Measurements from ENCODE around the gene MDP1. TPM values are rescaled to one million over a fixed set of nuclear protein-coding genes. Genes with fewer than 3 reads are reported as not detected.

Gene MDP1
- polyA plus RNA-seq, 1 donor (not counting 4 experiments of a cell fraction or from before 2014, with no cell fraction given) = 7.3 TPM

DNA sequence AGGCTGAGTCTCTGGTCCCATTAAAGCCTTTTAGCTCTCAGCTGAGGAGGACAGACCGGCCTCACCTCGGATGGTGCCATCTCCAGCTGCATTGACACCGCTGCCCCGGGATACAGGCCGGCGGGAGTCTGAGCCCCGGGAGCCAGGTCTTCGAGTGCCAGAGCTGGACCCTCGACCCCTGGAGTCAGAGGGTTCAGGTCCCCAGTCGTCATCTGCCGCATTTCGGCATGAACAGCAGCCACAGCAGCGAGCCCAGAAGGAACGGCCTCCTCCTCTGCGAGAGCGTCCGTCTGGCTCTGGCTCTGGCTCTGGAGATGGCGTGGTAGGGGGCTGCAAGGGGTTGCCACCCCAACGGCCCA is 46.1 kb upstream of the MDP1 start:
- no peak for TF ChIP-seq EZH2 (IDR thresholded peaks at IDR 0.05; ENCODE audit: low read length)
- TF ChIP-seq, protein P1, sequence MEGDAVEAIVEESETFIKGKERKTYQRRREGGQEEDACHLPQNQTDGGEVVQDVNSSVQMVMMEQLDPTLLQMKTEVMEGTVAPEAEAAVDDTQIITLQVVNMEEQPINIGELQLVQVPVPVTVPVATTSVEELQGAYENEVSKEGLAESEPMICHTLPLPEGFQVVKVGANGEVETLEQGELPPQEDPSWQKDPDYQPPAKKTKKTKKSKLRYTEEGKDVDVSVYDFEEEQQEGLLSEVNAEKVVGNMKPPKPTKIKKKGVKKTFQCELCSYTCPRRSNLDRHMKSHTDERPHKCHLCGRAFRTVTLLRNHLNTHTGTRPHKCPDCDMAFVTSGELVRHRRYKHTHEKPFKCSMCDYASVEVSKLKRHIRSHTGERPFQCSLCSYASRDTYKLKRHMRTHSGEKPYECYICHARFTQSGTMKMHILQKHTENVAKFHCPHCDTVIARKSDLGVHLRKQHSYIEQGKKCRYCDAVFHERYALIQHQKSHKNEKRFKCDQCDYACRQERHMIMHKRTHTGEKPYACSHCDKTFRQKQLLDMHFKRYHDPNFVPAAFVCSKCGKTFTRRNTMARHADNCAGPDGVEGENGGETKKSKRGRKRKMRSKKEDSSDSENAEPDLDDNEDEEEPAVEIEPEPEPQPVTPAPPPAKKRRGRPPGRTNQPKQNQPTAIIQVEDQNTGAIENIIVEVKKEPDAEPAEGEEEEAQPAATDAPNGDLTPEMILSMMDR (optimal IDR thresholded peaks at IDR 0.05 in 1 of 3, IDR thresholded peaks at IDR 0.05 in 1 of 3, conservative IDR thresholded peaks at IDR 0.05 in 1 of 3; ENCODE audit: extremely low read depth in 1 of 3, insufficient read depth in 2 of 3, low read length in 3 of 3) = no peak
- H3K79me2 ChIP-seq (ENCODE audit: control insufficient read depth, insufficient read depth, low read length) = no peaks in the 10 kb centered on the region
- H3K9me1 ChIP-seq (ENCODE audit: control insufficient read depth, extremely low read depth, insufficient read depth, low read length) = no peaks in the 10 kb centered on the region
- FAIRE-seq (no peak), DNase-seq (ENCODE audit: low read depth, low spot score) (no peak)
- H3K4me3 ChIP-seq (ENCODE audit: control insufficient read depth in 2 of 3, extremely low read depth in 1 of 3, insufficient read depth in 2 of 3, low read depth in 1 of 3, low read length in 3 of 3) = no peak overlapping the region
- H4K20me1 ChIP-seq (ENCODE audit: control insufficient read depth, extremely low read depth, insufficient read depth, low read length) = no peaks in the 10 kb centered on the region
- no peaks in the 10 kb centered on the region for H3K27me3 ChIP-seq (ENCODE audit: control insufficient read depth, extremely low read depth, insufficient read depth, low read length)
- H3K9ac ChIP-seq (ENCODE audit: control insufficient read depth, extremely low read depth, insufficient read depth, low read length) = no peak overlapping the region
- dilution Hi-C loops (cut with MboI; ENCODE audit: extremely low pct_ligation_motif_present, low sequenced_read_pairs) = no loop called here
- no peaks in the 10 kb centered on the region for H3K9me3 ChIP-seq (ENCODE audit: control insufficient read depth, low read depth, low read length)
- peaks cover 10 to 12% of the 10 kb centered on the region in 2 experiments for H3K36me3 ChIP-seq (ENCODE audit: control insufficient read depth in 2 of 2, extremely low read depth in 1 of 2, insufficient read depth in 2 of 2, low read length in 2 of 2)
- H3K27ac ChIP-seq (ENCODE audit: control insufficient read depth, insufficient read depth, low read length) = no peak overlapping the region
- no peak overlapping the region for H3K4me2 ChIP-seq (ENCODE audit: control insufficient read depth, extremely low read depth, insufficient read depth, low read depth, low read length)
- H3K4me1 ChIP-seq (ENCODE audit: control insufficient read depth, extremely low read depth, insufficient read depth, low read length) = peaks cover 33% of the 10 kb centered on the region
- H2AFZ ChIP-seq (ENCODE audit: control insufficient read depth, low read length) = no peak overlapping the region

DNA sequence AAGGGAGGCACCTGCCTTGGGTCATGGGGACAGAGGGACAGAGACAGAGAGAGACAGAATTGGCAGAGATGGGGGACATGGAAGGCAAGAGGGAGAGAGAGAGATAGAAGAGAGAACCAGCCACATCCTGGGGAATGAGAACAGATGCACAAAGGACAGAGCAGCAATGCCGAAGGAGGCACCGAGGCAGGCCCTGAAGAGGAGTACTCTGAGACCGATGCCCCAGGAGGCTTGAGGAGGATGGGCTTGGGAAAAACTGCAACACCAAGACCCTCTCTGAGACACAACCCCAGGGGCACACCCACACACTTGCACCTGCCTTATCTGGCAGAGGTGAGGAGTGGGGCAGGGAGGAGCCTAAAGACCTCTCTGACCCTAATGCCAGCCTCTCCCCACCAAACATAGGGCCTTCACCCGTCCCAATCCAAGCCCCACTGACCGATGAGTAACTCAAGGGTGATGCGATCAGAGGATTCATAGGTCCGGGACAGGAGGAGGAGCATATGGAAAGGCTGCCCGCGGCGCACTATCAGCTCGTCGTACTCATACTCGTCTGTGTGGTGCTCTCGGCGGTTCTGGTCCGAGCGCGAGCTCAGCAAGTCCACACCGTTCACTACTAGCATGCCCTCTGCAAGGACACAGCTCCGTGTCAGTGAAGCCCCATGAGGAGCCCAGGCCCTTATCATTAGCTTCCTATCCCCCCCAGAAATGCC is 45.5 kb upstream of the MDP1 start:
- H3K27ac ChIP-seq (ENCODE audit: control insufficient read depth, insufficient read depth, low read length) = no peak overlapping the region
- H3K79me2 ChIP-seq (ENCODE audit: control insufficient read depth, insufficient read depth, low read length) = no peaks in the 10 kb centered on the region
- H2AFZ ChIP-seq (ENCODE audit: control insufficient read depth, low read length) = no peak overlapping the region
- no peak overlapping the region for H3K4me2 ChIP-seq (ENCODE audit: control insufficient read depth, extremely low read depth, insufficient read depth, low read depth, low read length)
- dilution Hi-C loops (cut with MboI; ENCODE audit: extremely low pct_ligation_motif_present, low sequenced_read_pairs) = no loop called here
- FAIRE-seq = no peak
- no peak for DNase-seq (ENCODE audit: low read depth, low spot score)
- peaks cover 5 to 11% of the 10 kb centered on the region in 2 experiments for H3K36me3 ChIP-seq (ENCODE audit: control insufficient read depth in 2 of 2, extremely low read depth in 1 of 2, insufficient read depth in 2 of 2, low read length in 2 of 2)
- TF ChIP-seq, protein P1 (optimal IDR thresholded peaks at IDR 0.05 in 1 of 3, IDR thresholded peaks at IDR 0.05 in 1 of 3, conservative IDR thresholded peaks at IDR 0.05 in 1 of 3; ENCODE audit: extremely low read depth in 1 of 3, insufficient read depth in 2 of 3, low read length in 3 of 3) = no peak
- no peak for TF ChIP-seq EZH2 (IDR thresholded peaks at IDR 0.05; ENCODE audit: low read length)
- H3K9ac ChIP-seq (ENCODE audit: control insufficient read depth, extremely low read depth, insufficient read depth, low read length) = no peak overlapping the region
- no peaks in the 10 kb centered on the region for H4K20me1 ChIP-seq (ENCODE audit: control insufficient read depth, extremely low read depth, insufficient read depth, low read length)
- no peaks in the 10 kb centered on the region for H3K27me3 ChIP-seq (ENCODE audit: control insufficient read depth, extremely low read depth, insufficient read depth, low read length)
- no peaks in the 10 kb centered on the region for H3K9me3 ChIP-seq (ENCODE audit: control insufficient read depth, low read depth, low read length)
- peaks cover 33% of the 10 kb centered on the region for H3K4me1 ChIP-seq (ENCODE audit: control insufficient read depth, extremely low read depth, insufficient read depth, low read length)
- H3K9me1 ChIP-seq (ENCODE audit: control insufficient read depth, extremely low read depth, insufficient read depth, low read length) = no peaks in the 10 kb centered on the region
- no peak overlapping the region for H3K4me3 ChIP-seq (ENCODE audit: control insufficient read depth in 2 of 3, extremely low read depth in 1 of 3, insufficient read depth in 2 of 3, low read depth in 1 of 3, low read length in 3 of 3)
